Effector memory CD4-positive, alpha-beta T cell (primary cell): ENCODE data around the gene PHACTR2.

ENCODE experiments used
- DNase-seq, 3 donors: peaks; one replicate each; pipeline ENCODE4 v3.0.0-alpha.2; 2020
- H3K27ac ChIP-seq: 2 replicates; pipeline ENCODE4 v1.7.0; 2013; ENCODE audit warnings: mild to moderate bottlenecking, low read length, moderate library complexity; ENCODE audit not compliant: insufficient read depth, poor library complexity, severe bottlenecking
- H3K27me3 ChIP-seq: replicated peaks from 2 replicates; pipeline ENCODE4 v1.7.0; 2013; ENCODE audit warnings: mild to moderate bottlenecking, low read length; ENCODE audit not compliant: insufficient read depth, control insufficient read depth, poor library complexity, severe bottlenecking
- H3K36me3 ChIP-seq: 2 replicates; pipeline ENCODE4 v1.7.0; 2013; ENCODE audit warnings: mild to moderate bottlenecking, low read length, moderate library complexity; ENCODE audit not compliant: control insufficient read depth, insufficient read depth
- H3K4me1 ChIP-seq: 2 replicates; pipeline ENCODE4 v1.7.0; 2013; ENCODE audit warnings: low read length, mild to moderate bottlenecking; ENCODE audit not compliant: control insufficient read depth, insufficient read depth, poor library complexity, severe bottlenecking
- H3K4me3 ChIP-seq: 2 replicates; pipeline ENCODE4 v1.7.0; 2013; ENCODE audit warnings: low read length, low read depth, mild to moderate bottlenecking; ENCODE audit not compliant: insufficient read depth, poor library complexity, severe bottlenecking
- H3K9me3 ChIP-seq: 2 replicates; pipeline ENCODE4 v1.7.0; 2013; ENCODE audit warnings: mild to moderate bottlenecking, low read length, moderate library complexity; ENCODE audit not compliant: control insufficient read depth

Gene PHACTR2

DNA sequence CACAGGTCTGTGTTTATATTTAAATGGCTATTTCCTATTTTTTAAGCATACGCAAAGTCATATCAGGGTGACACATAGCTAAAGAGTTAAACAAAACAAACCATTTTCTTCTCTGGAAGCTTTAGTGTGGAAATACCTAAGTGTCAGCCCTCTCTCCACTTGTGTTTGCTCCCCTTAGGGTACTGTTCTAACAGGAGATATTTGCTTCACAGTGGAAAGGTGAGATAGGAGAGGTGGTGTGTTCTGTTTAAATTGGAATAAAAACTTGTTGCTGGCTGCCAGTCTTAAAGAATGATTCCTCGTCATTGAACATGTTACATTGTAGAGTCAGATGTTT is 18.9 kb downstream of the PHACTR2 start:
- no peak for DNase-seq
- Histone ChIP-seq H3K4me1 (no peaks in the 10 kb centered on the region), H3K36me3 (no peaks in the 10 kb centered on the region), H3K27me3 (no peaks in the 10 kb centered on the region), H3K4me3 (no peak overlapping the region), H3K9me3 (no peaks in the 10 kb centered on the region), H3K27ac (no peak overlapping the region)

- Histone ChIP-seq H3K36me3 (no peaks in the 10 kb centered on the region), H3K4me1 (no peaks in the 10 kb centered on the region)
- DNase-seq = no peak
Observed at GRCh38 chr6:143697076-143697800, 19.5 kb downstream of the PHACTR2 start.

GRCh38 chr6:143698329-143698728 is 20.6 kb downstream of the PHACTR2 start:
- H3K36me3 ChIP-seq = no peaks in the 10 kb centered on the region
- no peaks in the 10 kb centered on the region for H3K4me1 ChIP-seq
- DNase-seq = no peak
- no peaks in the 10 kb centered on the region for H3K27me3 ChIP-seq
- no peak overlapping the region for H3K27ac ChIP-seq
- H3K9me3 ChIP-seq = no peaks in the 10 kb centered on the region
- H3K4me3 ChIP-seq = no peak overlapping the region

More at GRCh38 chr6:143697076-143697800, 19.5 kb downstream of the PHACTR2 start:
- H3K9me3 ChIP-seq = no peaks in the 10 kb centered on the region
- H3K27ac ChIP-seq = no peak overlapping the region
- no peak overlapping the region for H3K4me3 ChIP-seq
- H3K27me3 ChIP-seq = no peaks in the 10 kb centered on the region

DNA sequence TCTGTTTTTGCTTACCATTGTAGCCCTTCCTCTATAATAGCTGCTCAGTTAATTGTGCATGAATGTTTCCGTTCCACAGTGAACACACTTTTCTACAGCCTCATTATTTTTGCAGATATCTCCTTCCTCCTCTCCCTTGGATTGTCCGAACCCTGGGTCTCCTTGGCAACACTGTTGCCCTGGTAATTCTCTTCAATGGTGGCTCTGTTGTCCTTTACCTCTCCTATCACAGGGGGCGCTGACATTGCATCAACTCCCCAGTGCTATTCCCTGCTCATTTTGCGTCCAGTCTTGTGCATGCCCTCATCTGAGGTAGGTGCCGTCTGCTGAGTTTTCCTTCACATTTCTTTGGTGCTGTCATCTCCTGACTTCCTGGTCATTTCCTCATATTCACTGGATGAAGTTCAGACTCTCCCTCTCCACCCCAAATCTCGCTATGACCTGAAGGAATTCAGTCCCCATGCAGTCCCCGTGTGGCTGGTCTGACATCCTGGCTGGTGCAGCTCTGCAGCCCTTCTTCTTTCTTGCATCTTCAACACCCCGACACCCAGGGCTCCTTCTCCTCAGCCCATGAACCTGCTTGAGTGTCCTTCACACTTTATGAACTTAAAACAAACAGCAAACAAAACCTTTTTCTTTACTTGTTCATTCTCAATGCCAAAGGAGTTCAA is 21.1 kb downstream of the PHACTR2 start:
- no peaks in the 10 kb centered on the region for H3K9me3 ChIP-seq
- no peaks in the 10 kb centered on the region for H3K27me3 ChIP-seq
- DNase-seq = no peak
- no peaks in the 10 kb centered on the region for H3K36me3 ChIP-seq
- no peak overlapping the region for H3K27ac ChIP-seq
- no peak overlapping the region for H3K4me3 ChIP-seq
- H3K4me1 ChIP-seq = no peaks in the 10 kb centered on the region

DNA sequence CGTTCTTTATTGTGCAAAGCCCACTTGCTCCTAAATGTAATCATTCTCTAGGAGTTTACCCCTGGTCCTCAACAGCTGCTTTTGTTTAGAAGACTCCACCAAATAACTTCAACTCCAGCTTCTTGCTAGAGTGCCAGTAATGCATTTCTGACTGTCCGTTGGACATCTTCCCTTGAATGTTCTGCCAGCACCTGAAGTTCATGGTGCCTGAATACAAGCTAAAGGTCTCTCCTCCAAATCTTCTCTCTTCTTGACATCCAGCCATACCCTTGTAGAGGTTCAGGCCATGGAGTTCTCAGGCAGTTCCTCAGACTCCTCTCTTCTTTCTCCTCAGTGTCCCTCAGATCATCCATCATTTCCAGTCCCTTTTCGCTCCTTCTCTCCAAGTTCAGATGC is 21.7 kb downstream of the PHACTR2 start:
- no peak overlapping the region for H3K27ac ChIP-seq
- no peaks in the 10 kb centered on the region for H3K36me3 ChIP-seq
- no peaks in the 10 kb centered on the region for H3K27me3 ChIP-seq
- H3K4me3 ChIP-seq = no peak overlapping the region
- H3K9me3 ChIP-seq = no peaks in the 10 kb centered on the region
- DNase-seq = no peak
- H3K4me1 ChIP-seq = no peaks in the 10 kb centered on the region

DNA sequence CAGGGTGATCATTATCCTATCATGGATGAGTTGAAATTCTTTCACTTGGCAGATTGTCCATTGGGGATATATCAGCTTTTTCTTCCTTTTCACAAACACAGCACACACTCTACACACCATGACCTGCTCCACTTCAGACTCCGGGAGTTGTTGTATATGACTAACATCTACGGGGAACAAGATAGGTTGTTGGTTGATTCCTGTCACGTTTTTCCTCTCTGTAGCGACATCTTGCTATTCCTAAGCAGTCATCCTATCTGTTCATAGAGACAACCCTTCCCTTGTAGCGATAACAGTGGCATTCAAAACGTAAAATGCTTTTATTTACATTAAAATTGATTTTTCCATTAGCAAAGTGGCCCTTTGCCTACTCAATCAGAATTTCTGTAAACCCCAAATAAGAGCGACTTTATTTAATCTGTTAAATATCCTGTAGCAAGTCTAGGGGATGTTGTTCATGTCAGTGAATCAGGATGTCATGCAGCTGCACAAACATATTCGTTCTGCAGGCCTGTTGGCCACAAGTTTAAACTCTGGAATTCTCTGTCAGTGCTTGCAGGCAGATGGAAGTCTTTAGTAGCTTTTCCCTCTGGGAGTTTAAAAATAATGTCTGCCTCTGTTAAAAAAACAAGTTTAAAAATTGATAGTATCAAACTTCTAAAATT is 23.1 kb downstream of the PHACTR2 start:
- DNase-seq = no peak
- Histone ChIP-seq H3K4me1 (no peaks in the 10 kb centered on the region), H3K4me3 (no peak overlapping the region), H3K36me3 (no peaks in the 10 kb centered on the region), H3K27me3 (no peaks in the 10 kb centered on the region), H3K9me3 (no peaks in the 10 kb centered on the region), H3K27ac (no peak overlapping the region)

DNA sequence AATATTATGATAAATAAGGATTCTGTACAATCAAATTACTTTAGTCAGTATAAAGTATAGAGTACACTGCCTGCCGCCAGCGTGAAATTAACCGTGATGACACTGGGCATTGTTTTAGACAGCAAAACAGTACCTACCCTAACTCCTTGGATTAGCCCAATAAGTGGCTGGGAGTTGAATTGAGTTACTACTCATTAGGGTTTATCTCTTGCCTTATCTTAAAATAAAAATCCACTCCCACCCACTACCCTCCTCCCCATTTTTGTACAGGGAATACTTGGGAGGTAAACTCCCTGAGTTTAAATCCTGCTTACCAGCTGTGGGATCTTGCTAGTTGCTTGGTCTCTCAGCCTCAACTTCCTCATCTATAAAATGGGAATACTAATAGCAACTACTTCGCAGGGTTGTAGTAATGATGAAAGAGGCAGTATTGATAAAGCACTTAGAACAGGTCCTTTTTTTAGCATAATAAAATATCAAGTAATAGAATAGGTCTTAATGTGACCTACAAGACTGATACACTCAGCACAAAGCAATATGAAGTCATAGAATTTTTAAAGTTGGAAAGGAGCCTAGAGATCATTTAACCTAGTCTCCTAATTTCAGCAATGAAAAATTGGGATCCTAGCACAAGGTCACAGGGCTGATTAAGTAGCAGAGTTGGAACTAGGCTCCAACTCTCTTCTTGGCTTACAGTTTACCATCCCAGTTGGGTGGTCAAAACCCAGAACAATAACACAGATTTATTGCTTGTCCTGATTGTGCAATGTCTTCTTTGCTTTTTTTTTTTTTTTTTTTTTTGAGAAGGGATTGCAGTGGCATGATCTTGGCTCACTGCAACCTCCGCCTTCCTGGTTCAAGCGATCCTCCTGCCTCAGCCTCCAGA is 23.8 kb downstream of the PHACTR2 start:
- H3K36me3 ChIP-seq = no peaks in the 10 kb centered on the region
- no peak overlapping the region for H3K4me3 ChIP-seq
- H3K27ac ChIP-seq = no peak overlapping the region
- H3K27me3 ChIP-seq = no peaks in the 10 kb centered on the region
- DNase-seq = no peak
- H3K9me3 ChIP-seq = no peaks in the 10 kb centered on the region
- H3K4me1 ChIP-seq = no peaks in the 10 kb centered on the region

GRCh38 chr6:143705569-143705968 is 27.8 kb downstream of the PHACTR2 start:
- no peaks in the 10 kb centered on the region for H3K4me1 ChIP-seq
- no peak overlapping the region for H3K27ac ChIP-seq
- H3K9me3 ChIP-seq = no peaks in the 10 kb centered on the region
- H3K36me3 ChIP-seq = no peaks in the 10 kb centered on the region
- no peaks in the 10 kb centered on the region for H3K27me3 ChIP-seq
- no peak for DNase-seq
- H3K4me3 ChIP-seq = no peak overlapping the region

DNA sequence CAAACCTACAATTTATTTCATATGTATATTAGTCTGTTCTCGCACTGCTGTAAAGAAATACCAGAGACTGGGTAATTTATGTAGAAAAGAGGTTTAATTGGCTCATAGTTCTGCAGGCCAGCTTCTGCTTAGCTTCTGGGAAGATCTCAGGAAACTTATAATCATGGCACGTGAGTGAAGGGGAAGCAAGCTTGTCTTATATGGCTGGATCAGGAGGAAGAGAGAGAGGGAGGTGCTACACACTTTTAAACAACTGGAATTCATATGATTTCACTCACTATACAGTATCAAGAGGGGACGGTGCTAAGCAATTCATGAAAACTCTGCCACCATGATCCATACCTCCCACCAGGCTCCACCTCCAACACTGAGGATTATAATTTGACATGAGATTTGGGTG is 29.9 kb downstream of the PHACTR2 start:
- Histone ChIP-seq H3K27ac (no peak overlapping the region), H3K4me3 (no peak overlapping the region), H3K27me3 (no peaks in the 10 kb centered on the region), H3K9me3 (no peaks in the 10 kb centered on the region), H3K36me3 (peaks cover 1% of the 10 kb centered on the region), H3K4me1 (no peaks in the 10 kb centered on the region)
- no peak for DNase-seq
